GM12872 (cell line): ENCODE results near the gene MORN4.

ENCODE experiments used
- CTCF ChIP-seq: IDR thresholded peaks from 3 replicates; pipeline ENCODE4 v1.5.1; 2011; ENCODE audit warnings: low read depth, mild to moderate bottlenecking, low read length, moderate library complexity; ENCODE audit not compliant: insufficient read depth

The MORN4 gene

GRCh38 chr10:97584060-97584797 lies 49.1 kb downstream of the MORN4 start, which contains the start of gene HOGA1:
Gene HOGA1, plus strand, starts transcription at chr10:97584389. Its CDS starts 315 bp downstream, at chr10:97584704.
- no peak for TF ChIP-seq CTCF

- TF ChIP-seq CTCF, result no peak
These were observed 49.8 kb downstream of the MORN4 start for GRCh38 chr10:97583476-97583875.

- no peak for TF ChIP-seq CTCF
These were observed 51.1 kb downstream of the MORN4 start for GRCh38 chr10:97582169-97582568.

- no peak for TF ChIP-seq CTCF
These were observed 52.6 kb downstream of the MORN4 start for GRCh38 chr10:97580421-97581367.

GRCh38 chr10:97578171-97578844 lies 55.0 kb downstream of the MORN4 start:
- no peak for TF ChIP-seq CTCF

- no peak for TF ChIP-seq CTCF
These were observed 55.6 kb downstream of the MORN4 start for GRCh38 chr10:97577701-97578100.

- TF ChIP-seq CTCF, result no peak
These were observed 58.1 kb downstream of the MORN4 start for GRCh38 chr10:97575127-97575668.
